K562 (cell line): ENCODE results near the gene GPATCH4. TPM values are rescaled to one million over a fixed set of nuclear protein-coding genes. Genes with fewer than 3 reads are reported as not detected.

Source experiments
- ATF3 ChIP-seq, 2 experiments: fragments of 450-650 bp in 1 of 2; sonication (generic) in 1 of 2; formaldehyde crosslinking in 1 of 2; IDR thresholded peaks in 1 of 2; conservative IDR thresholded peaks in 1 of 2; 2 replicates each; pipeline versions ENCODE4 v1.6.1 to v1.8.1; 2016 to 2023; ENCODE audit warnings: mild to moderate bottlenecking in 2 of 2, moderate library complexity in 2 of 2, inconsistent platforms in 1 of 2, missing genetic modification reagents in 1 of 2
- DDX20 ChIP-seq: fragments of 450-650 bp; IDR thresholded peaks from 2 replicates; pipeline ENCODE4 v1.6.1; 2016; ENCODE audit warnings: missing genetic modification characterization, low read depth, mild to moderate bottlenecking, missing compliant biosample characterization, moderate library complexity
- ETV5 ChIP-seq: sonication (generic); formaldehyde crosslinking; IDR thresholded peaks from 2 replicates; pipeline ENCODE4 v1.4.0; 2020; ENCODE audit warnings: low read depth, mild to moderate bottlenecking, missing genetic modification reagents
- FOXJ2 ChIP-seq: fragments of 200-800 bp; sonication (Bioruptor generic); IDR thresholded peaks from 2 replicates; pipeline ENCODE4 v1.6.1; 2016; ENCODE audit warnings: missing genetic modification characterization, missing compliant biosample characterization
- FOXJ3 ChIP-seq: sonication (generic); formaldehyde crosslinking; IDR thresholded peaks from 2 replicates; pipeline ENCODE4 v1.4.0; 2020; ENCODE audit warnings: mild to moderate bottlenecking, missing genetic modification reagents
- FOXK1 ChIP-seq: sonication (generic); formaldehyde crosslinking; IDR thresholded peaks from 2 replicates; pipeline ENCODE4 v1.8.0; 2022; ENCODE audit warnings: missing genetic modification reagents, mild to moderate bottlenecking, borderline replicate concordance
- FOXK2 ChIP-seq, 2 experiments: fragments of 450-650 bp; IDR thresholded peaks in 1 of 2; conservative IDR thresholded peaks in 1 of 2; 2 replicates each; pipeline ENCODE4 v1.6.1; 2016; ENCODE audit warnings: low read depth in 2 of 2, mild to moderate bottlenecking in 1 of 2
- KLF16 ChIP-seq: IDR thresholded peaks from 2 replicates; pipeline ENCODE4 v1.6.1; 2016; ENCODE audit warnings: antibody characterized with exemption
- MCM5 ChIP-seq: fragments of 450-650 bp; IDR thresholded peaks from 2 replicates; pipeline ENCODE4 v1.6.1; 2016; ENCODE audit warnings: low read depth
- NCOA6 ChIP-seq: fragments of 450-650 bp; IDR thresholded peaks from 2 replicates; pipeline ENCODE4 v1.6.1; 2017; ENCODE audit warnings: mild to moderate bottlenecking
- NFYB ChIP-seq: IDR thresholded peaks from 2 replicates; pipeline ENCODE4 v1.6.1; 2011; ENCODE audit warnings: mild to moderate bottlenecking, moderate library complexity; ENCODE audit not compliant: insufficient read length; ENCODE audit errors: extremely low read depth
- POLR3G ChIP-seq: IDR thresholded peaks from 2 replicates; pipeline ENCODE4 v1.6.1; 2011; ENCODE audit not compliant: insufficient read length, insufficient replicate concordance; ENCODE audit errors: extremely low read depth
- RAD21 ChIP-seq, 2 experiments: fragments of 250-450 bp in 1 of 2; fragments of 450-650 bp in 1 of 2; sonication (Bioruptor Pico) in 1 of 2; formaldehyde crosslinking in 1 of 2; IDR thresholded peaks in 1 of 2; conservative IDR thresholded peaks in 1 of 2; 2 replicates each; pipeline versions ENCODE4 v1.4.0 to v1.8.0; 2020 to 2022; ENCODE audit warnings: mild to moderate bottlenecking in 2 of 2, moderate library complexity in 1 of 2
- SAP30 ChIP-seq: fragments of 200-600 bp; sonication (generic); IDR thresholded peaks from 2 replicates; pipeline ENCODE4 v1.6.1; 2012; ENCODE audit warnings: borderline replicate concordance, low read depth, mild to moderate bottlenecking, moderate library complexity, low read length, control low read depth, inconsistent platforms; ENCODE audit not compliant: insufficient read depth, poor library complexity, severe bottlenecking
- SRSF9 ChIP-seq: fragments of 200-400 bp; formaldehyde crosslinking; IDR thresholded peaks from 2 replicates; pipeline ENCODE4 v1.6.1; 2017; ENCODE audit warnings: low read depth, low read length, borderline replicate concordance
- TAF15 ChIP-seq: fragments of 200-400 bp; formaldehyde crosslinking; IDR thresholded peaks from 2 replicates; pipeline ENCODE4 v1.6.1; 2017; ENCODE audit warnings: mild to moderate bottlenecking, low read depth, low read length, moderate library complexity
- THAP7 ChIP-seq: fragments of 250-450 bp; sonication (Bioruptor Pico); IDR thresholded peaks from 2 replicates; pipeline ENCODE4 v1.5.0; 2021
- ZBED1 ChIP-seq: IDR thresholded peaks from 2 replicates; pipeline ENCODE4 v1.6.1; 2014
- ZBTB33 ChIP-seq: sonication (generic); formaldehyde crosslinking; IDR thresholded peaks from 2 replicates; pipeline ENCODE4 v1.8.1; 2023; ENCODE audit warnings: mild to moderate bottlenecking, missing genetic modification reagents
- ZC3H11A ChIP-seq: IDR thresholded peaks from 2 replicates; pipeline ENCODE4 v1.6.1; 2012; ENCODE audit warnings: low read depth, low read length, improper control_type of control experiment
- ZNF347 ChIP-seq: fragments of 450-650 bp; formaldehyde crosslinking; IDR thresholded peaks from 2 replicates; pipeline ENCODE4 v1.4.0; 2020; ENCODE audit warnings: low read depth, mild to moderate bottlenecking, moderate library complexity
- ZNF408 ChIP-seq: fragments of 250-450 bp; sonication (Bioruptor Pico); IDR thresholded peaks from 2 replicates; pipeline ENCODE4 v1.4.0; 2020; ENCODE audit warnings: low read depth, mild to moderate bottlenecking, moderate library complexity
- ZNF41 ChIP-seq: fragments of 250-450 bp; sonication (Bioruptor Pico); conservative IDR thresholded peaks from 2 replicates; pipeline ENCODE4 v1.4.0; 2020; ENCODE audit warnings: mild to moderate bottlenecking
- ZNF764 ChIP-seq: fragments of 250-450 bp; sonication (Bioruptor Pico); IDR thresholded peaks from 2 replicates; pipeline ENCODE4 v1.4.0; 2020; ENCODE audit warnings: low read depth, mild to moderate bottlenecking, moderate library complexity
- polyA plus RNA-seq, 8 experiments: library from polyadenylated mRNA; depleted of rRNA in 4 of 8; stranded (reverse) in 5 of 8; unstranded in 3 of 8; fragments of >200 nt; fragmentation: Nextera tagmentation in 2 of 8; fragmentation: Illumina TruSeq in 1 of 8; extraction: Ambion mirVana in 2 of 8; extraction: Trizol in 1 of 8; gene quantifications; 2 replicates each; pipeline versions ENCODE4 v1.2.1 to v1.2.3, GENCODE V29; 2011 to 2014; ENCODE audit warnings: inconsistent platforms in 1 of 8, missing spikeins in 1 of 8
- total RNA-seq, 7 experiments: library from RNA; depleted of rRNA in 6 of 7; stranded (reverse); fragments of >200 nt in 6 of 7; fragmentation: Illumina TruSeq in 2 of 7; extraction: Trizol in 2 of 7; gene quantifications; 2 replicates each; pipeline versions ENCODE4 v1.2.1 to v1.2.3, GENCODE V29; 2011 to 2021; ENCODE audit warnings: low replicate concordance in 1 of 7

The GPATCH4 gene
- total and polyA plus RNA-seq, 9 of the 15 experiments (the other 6 are each of a cell fraction or from before 2014, with no cell fraction given): 43.7 to 105 (median 76.5) TPM

GRCh38 chr1:156601122-156601830, at the start of gene GPATCH4 (continued):
- TF ChIP-seq ATF3 (IDR thresholded peaks at IDR 0.05): no peak
- TF ChIP-seq ATF3 (CRISPR knock-in tag; conservative IDR thresholded peaks at IDR 0.05): 0 out of 2 replicates have a peak, but pooled peaks have one; percentile 54
- TF ChIP-seq POLR3G: no peak
- TF ChIP-seq DDX20 (tag): no peak
- TF ChIP-seq FOXK1 (CRISPR knock-in tag): no peak
- 0 out of 4 replicates have a peak, but pooled peaks of 1 of the 2 experiments have one; percentile 10 for TF ChIP-seq RAD21 (CRISPR knock-in tag; conservative IDR thresholded peaks at IDR 0.05 in 1 of 2, IDR thresholded peaks at IDR 0.05 in 1 of 2)
- no peak for TF ChIP-seq ZC3H11A
- TF ChIP-seq ZBED1: no peak
- no peak for TF ChIP-seq ZNF408 (CRISPR knock-in tag)
- peak; percentile 100 for TF ChIP-seq SAP30
- no peak for TF ChIP-seq MCM5
- TF ChIP-seq ETV5: no peak; the same call in 1 of the 2 replicates
- no peak for TF ChIP-seq ZNF347 (CRISPR knock-in tag)
- TF ChIP-seq FOXJ2 (tag): peak; percentile 47; the same call in 1 of the 2 replicates
- 0 out of 2 replicates have a peak, but pooled peaks have one; percentile 4 for TF ChIP-seq ZBTB33 (CRISPR knock-in tag)
- TF ChIP-seq KLF16: no peak
- no peak for TF ChIP-seq NFYB
- TF ChIP-seq TAF15: no peak
- TF ChIP-seq NCOA6: no peak
- TF ChIP-seq FOXJ3 (CRISPR knock-in tag): no peak
- no peak for TF ChIP-seq SRSF9
- TF ChIP-seq THAP7 (CRISPR knock-in tag): no peak
- peak; percentile 63 to 71; a peak in 3 of 4 replicates for TF ChIP-seq FOXK2 (conservative IDR thresholded peaks at IDR 0.05 in 1 of 2, IDR thresholded peaks at IDR 0.05 in 1 of 2; ENCODE audit: low read depth in 2 of 2)
- no peak for TF ChIP-seq ZNF764 (CRISPR knock-in tag)
- TF ChIP-seq ZNF41 (CRISPR knock-in tag): no peak; the same call in 1 of the 2 replicates
